Amniotic stem cell (primary cell): Measurements from ENCODE around the gene SUGCT.

Source experiments
- DNase-seq: peaks from one replicate; lab custom pipeline; 2025; lab: John Stamatoyannopoulos, UW

The SUGCT gene

GRCh38 chr7:40327873-40328272, 193.1 kb downstream of the SUGCT start:
- DNase-seq: no peak

GRCh38 chr7:40329601-40330153, 194.9 kb downstream of the SUGCT start:
- DNase-seq: peak; percentile 9

DNA sequence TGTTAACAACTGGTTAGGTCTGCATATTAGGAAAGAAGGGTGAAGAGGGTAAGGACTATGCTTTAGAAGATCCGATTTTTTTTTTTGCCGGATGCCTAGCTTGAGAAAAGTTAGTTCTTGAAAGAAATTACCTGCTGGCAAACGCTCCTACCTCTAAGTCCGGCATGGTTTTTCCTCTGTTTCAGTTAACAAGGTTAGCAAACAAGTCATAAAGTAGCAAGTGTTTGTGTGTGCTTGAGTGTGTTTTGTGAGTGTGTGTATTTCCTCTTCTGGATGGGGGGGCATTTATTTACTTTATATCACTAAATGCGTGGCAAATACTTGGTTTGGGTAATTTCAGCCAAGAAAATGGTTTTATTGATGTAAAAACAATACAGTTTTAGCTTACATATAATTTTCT, 195.6 kb downstream of the SUGCT start:
- DNase-seq: no peak

- DNase-seq: no peak
Measured at GRCh38 chr7:40331915-40332314, 197.1 kb downstream of the SUGCT start.

DNA sequence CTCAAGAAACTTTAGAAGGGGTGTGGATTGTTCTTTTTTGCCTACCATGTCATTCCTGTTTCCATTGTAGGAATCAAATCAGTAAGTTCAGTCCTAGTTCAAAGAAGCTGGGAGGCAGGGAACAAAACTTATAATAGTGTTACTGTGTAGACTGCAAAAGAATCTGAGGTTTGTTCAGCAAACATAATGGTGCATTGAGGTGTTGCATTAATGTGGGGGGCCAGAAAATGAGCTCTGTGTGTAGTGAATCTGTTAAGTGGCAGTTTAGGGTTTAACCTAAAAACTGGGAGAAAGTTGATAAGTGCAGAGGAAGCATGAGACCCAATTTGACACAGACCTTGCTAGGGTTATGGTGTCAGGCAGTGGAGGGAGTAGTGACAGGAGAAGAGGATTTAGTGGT, 197.7 kb downstream of the SUGCT start:
- no peak for DNase-seq

DNA sequence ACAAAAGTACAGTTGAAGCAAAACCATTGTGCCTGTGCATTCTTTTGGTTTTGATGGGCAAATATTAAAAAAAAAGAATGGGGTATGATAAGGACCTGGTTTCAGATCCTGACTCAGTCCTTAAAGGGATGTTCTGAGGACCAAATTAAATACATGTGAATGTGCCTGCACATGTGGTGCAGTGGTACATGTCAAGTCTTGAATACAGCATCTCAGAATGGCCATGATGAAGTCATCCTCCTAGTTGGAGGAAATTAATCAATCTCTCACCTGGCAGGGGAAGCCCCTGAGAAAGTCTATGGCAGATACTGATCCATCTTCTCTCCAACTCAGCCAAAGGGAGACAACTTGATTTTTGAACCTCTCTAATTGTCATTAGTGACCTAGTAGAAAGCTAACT, 207.0 kb downstream of the SUGCT start:
- no peak for DNase-seq

- DNase-seq: no peak
Measured at GRCh38 chr7:40346554-40346953, 211.7 kb downstream of the SUGCT start.

DNA sequence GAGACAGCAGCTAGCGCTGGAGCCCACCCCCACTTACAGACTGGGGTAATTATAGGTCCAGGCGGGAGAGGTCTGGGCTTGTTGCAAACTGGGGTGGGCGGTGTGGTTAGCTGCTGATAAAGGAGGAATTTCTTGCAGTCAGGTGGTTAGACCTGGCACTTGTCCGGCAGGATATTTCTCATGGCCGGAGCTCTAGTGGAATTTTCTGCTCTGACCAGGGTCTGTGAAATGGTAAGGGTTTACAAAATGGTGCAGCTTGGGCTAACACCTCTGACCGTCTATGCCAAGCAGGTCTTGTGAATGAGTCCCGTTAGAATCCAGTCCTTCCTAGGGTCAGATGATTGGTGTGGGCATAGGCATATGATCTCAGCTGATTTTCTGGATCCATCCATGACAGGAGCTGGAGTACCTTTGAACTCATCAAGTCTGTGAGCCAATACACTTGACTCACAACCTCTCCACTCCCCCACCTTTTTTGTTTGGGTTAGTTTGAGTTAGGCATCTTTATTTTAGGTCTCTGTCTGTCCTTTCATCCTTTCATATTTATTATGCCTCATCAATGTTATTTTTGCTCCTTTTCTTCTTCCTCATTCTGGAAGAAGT, 213.4 kb downstream of the SUGCT start:
- no peak for DNase-seq

- no peak for DNase-seq
Measured at GRCh38 chr7:40350100-40350499, 215.3 kb downstream of the SUGCT start.

- no peak for DNase-seq
Measured at GRCh38 chr7:40354711-40355110, 219.9 kb downstream of the SUGCT start.

GRCh38 chr7:40356312-40356711, 221.5 kb downstream of the SUGCT start:
- DNase-seq: no peak

DNA sequence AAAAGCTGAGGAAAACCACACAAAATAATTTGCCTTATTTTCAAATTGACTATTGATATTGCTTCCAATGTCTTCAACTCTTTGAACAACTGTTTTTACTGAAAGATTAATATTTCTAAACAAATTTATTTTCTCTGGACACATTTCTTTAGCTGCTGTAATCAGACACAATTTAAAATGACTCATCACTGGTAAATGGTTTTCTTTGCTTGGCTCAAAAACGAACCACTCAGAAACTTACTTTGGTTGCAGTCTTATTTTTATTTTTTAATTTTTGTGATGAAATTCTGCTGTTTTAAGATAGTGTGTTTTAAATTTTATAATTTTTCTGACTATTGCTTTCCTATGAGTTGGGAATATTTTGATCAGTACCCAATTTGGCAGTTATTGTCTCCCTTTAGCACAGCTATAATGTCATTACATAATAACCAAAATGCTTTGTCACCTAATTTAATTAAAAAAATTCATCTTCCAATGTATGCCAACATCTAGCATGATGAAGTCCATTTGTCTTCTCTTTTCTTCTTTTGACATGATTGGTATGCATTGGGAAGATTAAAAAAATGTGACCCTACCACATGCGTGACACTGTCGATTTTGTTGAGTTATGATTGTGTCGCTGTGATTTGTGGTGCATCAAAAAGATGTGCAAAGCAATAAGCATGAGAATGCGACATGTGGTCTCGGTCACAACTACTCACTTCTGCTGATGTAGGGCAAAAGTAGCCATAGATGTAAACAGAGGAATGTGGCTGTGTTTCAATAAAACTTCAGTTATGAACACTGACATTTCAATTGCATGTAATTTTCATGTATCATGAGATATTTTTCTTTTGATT, 222.3 kb downstream of the SUGCT start:
- DNase-seq: no peak

DNA sequence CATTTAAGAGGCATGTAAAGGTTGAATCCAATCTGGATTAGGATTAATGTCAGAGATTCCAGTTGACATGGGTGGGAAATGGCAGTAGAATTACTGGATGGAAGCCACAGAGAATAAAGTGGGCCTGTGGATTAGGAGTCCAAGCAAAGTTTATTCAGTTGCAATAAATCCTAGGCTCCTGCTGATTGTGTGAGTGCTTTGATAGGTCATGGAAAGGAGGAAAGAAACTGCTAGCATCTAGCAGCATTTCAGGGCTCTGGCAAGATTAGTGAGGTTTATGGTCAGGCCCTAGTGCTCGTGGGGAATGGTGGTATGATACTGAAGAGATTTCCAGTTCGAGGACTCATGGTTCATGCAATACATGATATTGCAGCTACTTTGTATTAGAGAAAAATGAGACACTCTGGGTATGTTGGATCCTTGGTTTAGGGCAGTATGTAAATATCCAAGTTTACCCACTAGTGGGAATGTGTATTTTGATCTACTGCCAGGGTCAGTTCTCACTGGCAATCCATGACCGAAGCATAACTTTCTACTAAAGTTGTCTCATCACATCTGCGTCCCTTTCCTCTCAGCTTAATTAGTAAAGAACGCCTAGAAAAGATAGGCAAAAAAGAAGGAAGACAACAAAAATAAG, 235.0 kb downstream of the SUGCT start:
- no peak for DNase-seq

DNA sequence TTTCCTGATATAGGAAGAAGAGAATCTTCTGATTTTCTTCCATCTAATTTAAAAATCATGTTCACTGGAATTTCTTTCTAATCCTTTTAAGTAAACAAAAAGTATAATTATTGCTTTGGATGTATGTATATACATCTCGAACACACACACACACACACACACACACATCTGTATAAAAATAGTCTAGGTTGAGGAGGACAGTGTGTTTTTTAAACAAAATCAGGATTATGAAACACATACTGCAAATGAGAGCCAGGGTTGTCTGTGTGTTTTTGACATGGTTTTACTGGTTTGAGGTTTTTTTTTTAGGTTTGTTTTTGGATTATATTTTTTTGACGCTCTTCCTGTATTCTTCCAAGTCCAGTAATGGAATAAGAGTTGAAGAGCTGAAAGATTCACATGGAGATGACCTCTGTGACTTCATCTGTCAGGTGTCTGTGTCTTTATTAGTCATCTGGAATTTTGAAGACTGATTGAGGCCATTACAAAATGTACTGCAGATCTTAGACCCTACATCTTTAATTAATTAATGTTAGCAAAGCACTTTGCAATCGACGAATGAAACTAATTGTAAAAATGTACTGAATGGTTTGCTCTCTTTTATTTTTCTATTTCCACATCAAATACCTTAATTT, 237.1 kb downstream of the SUGCT start:
- no peak for DNase-seq

- DNase-seq: no peak
Measured at GRCh38 chr7:40374575-40374974, 239.8 kb downstream of the SUGCT start.

GRCh38 chr7:40380111-40380510, 245.3 kb downstream of the SUGCT start:
- DNase-seq: no peak

DNA sequence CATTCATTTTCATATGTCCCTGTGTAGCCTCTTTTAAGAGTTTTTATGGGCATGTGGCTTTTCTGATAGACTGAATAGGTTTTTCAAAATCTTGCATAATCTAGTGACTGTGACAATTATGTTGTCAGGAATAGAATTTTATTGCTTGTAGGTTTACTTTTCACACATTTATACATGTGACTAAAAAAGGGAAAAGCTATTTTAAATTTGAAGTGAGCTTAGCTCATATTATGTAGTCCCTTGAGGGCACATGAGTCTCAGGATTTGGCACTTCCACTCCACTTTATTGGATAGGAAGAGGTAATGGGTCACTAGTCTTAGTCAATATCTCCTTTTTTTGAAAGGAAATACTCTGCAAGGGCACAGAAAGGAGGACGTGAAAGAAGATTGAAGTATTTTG, 247.3 kb downstream of the SUGCT start:
- DNase-seq: no peak

GRCh38 chr7:40393660-40394059, 258.9 kb downstream of the SUGCT start:
- DNase-seq: no peak

GRCh38 chr7:40394400-40394799, 259.6 kb downstream of the SUGCT start:
- no peak for DNase-seq

- no peak for DNase-seq
Measured at GRCh38 chr7:40400525-40400924, 265.7 kb downstream of the SUGCT start.

DNA sequence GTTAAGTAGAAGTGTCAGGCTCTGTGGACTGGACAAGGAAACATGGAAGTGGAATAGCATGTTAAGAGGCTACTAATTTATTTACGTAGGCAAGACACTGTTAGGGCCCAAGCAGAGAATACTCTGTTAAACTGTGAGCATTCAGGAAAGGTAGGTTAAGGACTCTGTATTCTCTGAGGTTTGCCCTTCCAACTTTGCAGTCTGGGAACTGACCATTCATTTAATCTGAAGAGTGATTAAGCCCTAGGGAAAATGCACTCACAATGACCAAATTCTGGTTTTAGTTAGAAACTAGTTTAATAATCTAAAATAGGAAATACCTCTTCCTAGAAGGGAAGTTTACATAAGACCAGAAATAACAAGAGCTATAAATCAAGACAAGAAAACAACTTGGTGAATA, 266.6 kb downstream of the SUGCT start:
- no peak for DNase-seq

DNA sequence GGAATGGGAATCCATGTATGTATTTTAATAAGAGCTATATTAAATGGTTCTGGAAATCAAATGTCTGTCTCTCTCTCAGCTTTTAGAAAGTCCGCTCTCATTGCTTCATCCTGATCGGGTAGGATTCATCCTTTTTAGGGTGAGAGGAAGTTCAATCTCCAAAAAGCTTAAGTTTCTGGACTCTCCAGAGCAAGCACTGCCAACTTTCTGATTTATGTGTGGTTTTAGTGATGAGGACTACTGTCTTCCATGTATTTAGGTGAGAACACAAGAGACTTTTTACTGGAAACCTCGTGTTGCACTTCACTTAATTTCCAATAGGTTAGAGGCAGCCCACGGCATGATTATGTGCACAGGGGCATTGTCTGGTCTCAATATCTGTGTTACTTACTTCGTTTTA, 267.9 kb downstream of the SUGCT start:
- no peak for DNase-seq
